TTC549 (cell line): ENCODE measurements around the gene UFD1.

ENCODE experiments used
- FAIRE-seq: peaks from 2 replicates; lab custom pipeline; 2012; peaks lifted over from hg19 to GRCh38; lab: Jason Lieb, UNC

Gene UFD1, protein sequence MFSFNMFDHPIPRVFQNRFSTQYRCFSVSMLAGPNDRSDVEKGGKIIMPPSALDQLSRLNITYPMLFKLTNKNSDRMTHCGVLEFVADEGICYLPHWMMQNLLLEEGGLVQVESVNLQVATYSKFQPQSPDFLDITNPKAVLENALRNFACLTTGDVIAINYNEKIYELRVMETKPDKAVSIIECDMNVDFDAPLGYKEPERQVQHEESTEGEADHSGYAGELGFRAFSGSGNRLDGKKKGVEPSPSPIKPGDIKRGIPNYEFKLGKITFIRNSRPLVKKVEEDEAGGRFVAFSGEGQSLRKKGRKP

DNA sequence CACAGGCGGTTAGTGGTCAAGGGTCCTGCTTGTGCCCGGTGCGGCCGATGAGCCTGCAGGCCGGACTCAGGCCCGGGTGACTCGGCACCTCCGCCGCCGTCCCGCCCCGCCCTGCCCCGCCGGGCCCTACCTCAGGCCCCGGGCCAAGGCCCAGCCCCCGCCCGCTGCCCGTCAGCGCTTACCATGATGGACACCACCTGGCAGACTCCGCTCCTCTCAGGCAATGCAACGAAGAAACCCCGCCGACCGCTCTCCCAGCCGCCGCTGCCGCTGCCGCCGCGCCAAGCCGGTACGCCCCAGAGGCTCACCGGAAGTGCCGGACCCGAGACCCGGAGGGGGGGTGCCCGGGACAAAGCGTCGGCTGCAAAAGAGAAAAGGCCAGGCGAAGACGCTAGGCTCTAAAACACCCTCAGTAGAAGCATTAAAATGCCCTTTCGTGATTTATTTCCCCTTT, at the start of gene UFD1:
UFD1 (minus strand) TSS at position 293 of the 454 bp plus-strand sequence; CDS start at position 185, 108 bp downstream.
- no peak for FAIRE-seq

DNA sequence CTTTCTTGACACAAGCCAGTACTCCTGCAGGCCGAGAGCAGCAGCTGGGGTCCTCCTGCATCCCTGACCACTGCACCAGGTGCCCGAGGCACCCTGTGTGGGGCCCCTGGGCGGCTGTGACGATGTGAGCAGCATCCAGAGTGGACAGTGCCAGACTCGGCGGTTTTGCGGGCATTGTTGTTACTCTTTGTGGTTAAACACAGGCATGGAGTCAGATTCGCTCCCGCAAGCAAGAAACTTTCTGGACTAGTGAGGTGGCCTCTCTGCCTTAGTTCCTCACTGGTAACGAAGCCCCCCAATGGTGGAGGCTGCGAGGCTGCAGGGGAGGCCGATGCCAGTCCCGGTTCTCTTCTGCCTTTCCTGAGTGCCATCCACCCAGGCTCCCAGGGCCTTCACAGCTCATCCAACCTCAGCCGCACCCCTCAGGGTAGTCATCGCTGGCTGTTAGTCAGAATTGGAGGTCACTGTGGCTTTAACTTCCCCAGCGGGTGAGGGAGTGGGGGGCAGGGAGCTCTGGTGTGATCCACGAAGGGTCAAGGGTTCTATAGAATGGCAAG, 48.9 kb upstream of the UFD1 start:
- no peak for FAIRE-seq

DNA sequence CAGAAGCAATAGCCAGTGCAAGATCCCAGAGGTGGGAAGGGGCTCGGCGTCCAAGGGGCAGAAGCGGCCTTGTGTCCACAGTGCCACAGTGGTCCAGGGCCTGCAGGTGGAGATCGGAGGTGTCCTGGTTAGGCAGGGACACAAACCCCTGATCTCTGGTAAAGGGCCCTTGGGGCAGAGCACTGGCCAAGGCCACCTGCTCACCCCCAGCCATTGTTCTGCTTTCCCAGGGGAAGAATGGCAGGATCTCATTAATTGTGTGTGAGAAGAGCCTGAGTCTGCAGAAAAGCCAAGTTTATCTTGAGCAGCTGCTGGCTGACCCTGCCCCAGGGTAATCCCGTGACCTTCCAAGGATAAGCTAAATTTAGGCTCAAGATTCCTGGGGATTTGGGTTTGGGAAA, 48.3 kb upstream of the UFD1 start:
- no peak for FAIRE-seq

DNA sequence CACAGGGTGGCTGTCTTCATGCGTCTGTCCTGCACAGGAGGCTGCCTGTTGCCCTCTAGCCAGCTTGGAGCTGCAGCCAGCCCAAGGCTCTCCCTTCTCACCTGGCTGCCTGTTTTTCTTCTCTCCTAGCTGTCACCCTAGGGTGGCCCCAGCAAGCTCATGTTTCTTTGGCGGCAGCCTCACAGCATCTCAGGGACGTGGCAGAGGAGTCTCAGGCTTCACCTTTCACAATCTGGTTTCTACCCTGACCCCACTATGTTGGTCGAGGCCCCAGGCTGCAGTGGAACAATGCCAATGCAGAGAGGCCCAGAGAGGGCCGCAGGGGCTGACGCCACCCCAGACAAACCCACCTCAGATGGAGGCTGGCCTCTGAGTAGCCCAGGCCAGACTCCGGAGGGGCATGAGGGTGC, 47.7 kb upstream of the UFD1 start:
- no peak for FAIRE-seq

DNA sequence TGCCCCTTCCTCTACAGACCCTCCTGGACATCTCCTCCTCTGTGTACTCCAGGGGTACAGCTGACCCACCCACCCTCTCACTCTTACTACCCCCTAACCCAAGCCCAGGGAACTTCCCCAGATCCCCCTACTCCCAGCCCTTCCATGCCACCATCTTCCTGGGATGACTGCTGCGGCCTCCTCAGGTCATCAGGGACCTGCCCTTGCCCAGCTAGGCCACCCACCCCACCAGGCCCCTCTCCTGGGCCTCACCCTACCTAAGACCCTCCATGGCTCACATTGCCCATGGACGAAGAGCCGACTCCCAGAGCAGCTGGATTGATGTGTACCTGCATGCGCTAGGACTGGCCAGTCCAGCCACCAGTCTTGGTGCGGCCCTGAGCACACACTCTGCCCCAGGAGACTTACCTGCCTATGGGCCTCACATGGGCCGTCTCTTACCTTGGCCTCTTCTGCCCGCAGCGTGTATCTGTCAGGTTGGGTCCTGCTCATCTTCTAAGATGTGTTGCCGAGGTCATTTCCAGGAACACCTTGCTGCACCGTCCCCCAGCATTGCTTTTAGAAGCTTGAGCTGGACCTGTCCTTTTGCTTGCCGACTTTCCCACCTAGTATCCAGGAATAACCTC, 47.2 kb upstream of the UFD1 start:
- FAIRE-seq: no peak

DNA sequence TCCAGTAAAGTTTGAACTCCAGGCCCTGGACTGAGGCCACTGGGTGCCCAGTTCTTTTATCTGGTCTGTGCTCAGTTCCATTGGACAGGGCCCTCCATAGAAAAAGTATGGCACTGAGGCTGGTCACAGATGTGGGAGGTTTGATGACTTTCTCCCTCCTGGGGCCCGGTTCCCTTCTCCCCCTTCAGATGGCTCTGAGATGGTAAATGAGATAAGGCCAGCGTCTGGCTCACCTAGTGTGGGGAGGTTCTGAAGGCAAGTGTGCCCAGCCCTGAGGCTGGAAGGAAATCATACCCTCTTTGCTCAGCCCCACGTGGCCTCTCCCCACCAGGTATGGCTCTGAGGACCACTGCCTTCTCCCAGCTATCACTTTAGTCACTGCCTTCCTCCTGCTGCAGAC, 46.7 kb upstream of the UFD1 start:
- FAIRE-seq: no peak

DNA sequence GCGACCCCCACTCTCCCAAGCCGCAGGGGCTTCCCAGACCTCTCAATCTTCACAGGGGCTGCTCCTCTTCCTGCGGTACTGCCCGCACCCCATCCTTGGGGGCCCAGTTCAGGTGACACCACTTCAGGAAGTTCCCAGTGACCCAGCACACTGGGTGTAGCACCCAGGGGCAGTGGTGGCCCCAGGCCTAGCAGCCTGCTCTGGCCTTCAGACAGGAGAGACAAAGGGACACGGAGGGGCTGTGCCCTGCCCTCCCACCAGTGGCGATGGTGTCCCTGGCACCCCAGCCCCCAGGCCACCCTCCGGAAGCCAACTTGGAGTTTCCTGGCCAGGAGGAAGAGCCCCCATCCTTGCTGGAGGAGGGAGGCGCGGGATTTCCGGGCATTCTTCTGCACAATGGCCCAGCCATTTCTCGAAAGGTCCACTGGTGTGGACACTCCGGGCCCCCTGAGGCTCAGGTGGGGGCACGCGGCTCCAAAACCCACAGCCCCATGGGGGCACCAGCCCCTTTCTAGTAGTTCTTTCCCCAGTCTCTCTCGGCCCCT, 46.2 kb upstream of the UFD1 start:
- no peak for FAIRE-seq

DNA sequence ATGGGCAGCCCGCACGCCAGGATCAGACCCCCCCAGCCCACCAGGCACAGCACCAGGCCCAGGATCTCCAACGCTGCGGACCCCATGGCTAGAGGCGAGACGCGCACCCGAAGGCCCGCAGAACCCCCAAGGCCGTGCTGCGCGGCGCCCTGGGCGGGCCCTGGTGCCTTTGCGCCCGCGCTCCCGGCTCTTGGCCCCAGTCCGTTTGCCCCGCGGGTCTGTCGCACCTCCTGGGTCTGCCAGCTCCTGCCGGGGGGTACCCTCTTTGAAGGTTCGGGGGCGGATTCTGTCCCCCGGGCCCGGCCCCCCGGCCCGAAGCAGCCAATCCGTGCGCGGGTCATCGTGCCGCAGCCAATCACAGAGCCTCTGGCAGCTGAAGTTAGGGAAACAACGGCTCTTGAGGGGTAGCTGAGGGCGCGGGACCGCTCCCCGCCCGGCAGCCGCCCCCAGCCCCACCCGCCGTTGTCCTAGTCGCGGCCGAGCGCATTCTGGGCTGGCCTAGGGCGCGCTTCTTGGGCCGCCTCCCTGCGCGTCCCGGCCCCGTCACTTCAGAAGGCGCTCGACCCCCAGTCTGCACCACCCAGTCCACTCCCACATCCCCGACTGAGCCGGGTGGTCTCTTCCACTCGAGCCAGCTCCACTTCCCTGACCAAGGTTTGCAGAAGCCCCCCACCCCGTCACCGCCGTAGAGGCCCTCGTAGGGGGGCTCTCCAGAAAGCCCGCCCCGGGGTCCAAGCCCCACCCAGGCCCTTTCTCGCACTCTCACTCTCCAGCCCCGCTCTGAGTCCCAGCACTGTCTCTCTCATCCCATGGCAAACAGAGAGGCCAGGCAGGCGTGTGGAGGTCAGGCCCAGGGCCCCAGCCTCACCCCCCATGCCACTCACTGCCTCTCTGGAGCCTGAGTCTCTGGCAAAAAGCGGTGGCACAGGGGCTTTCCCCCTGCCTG, 45.5 kb upstream of the UFD1 start, which contains the start of gene CLDN5:
CLDN5 (minus strand) TSS at position 241 of the 946 bp plus-strand sequence; CDS start at position 86, 155 bp downstream.
- no peak for FAIRE-seq

DNA sequence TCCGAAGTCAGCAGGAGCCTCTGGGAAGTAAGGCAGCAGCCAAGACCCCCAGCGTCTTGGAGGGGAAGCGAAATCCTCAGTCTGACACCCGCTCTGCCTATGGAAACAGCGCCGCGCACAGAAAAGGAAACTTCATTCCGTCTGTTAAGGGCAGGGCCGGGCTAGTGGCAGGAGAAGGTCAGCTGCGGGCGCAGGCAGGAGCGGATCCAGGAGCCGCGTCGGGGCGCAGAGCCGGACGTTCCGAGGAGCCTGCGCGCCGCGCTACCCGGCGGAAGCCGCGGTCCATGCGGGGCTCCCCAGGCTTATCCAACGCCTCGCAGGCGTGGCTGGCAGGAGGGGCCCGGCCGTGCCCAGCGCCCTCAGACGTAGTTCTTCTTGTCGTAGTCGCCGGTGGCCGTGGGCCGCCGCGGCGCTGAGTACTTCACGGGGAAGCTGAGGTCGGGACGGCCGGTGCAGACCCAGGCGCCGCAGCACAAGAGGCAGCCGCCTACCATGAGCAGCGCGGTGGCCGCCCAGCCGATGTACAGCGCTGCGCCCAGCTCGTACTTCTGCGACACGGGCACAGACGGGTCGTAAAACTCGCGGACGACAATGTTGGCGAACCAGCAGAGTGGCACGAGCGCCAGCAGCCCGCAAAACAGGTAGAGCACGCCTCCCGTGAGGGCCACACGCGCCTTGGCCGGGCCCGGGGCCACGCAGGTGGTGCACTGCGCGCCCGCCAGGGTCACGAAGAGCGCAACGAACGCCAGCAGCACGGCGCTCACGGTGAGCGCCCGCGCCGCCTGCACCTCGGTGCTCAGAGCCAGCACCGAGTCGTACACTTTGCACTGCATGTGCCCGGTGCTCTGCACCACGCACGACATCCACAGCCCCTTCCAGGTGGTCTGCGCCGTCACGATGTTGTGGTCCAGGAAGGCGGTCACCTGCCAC, 44.5 kb upstream of the UFD1 start:
- FAIRE-seq: no peak

DNA sequence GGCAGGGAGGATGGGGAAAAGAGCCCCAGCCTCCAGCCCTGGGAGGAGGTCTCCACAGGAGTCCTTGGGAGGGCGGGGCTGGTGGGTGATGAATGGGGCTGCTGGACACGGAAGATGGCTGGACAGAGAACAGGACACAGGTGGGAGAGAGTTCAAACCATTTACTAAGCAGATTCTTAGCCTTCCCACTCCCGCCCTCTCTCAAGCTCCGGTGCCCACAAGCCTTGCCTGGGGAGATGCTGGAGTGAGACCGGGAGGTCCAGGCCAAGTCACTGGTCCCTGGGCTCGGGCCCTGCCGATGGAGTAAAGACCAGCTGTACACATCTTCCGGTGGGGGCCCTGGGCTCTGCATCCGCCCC, 43.9 kb upstream of the UFD1 start:
- no peak for FAIRE-seq

DNA sequence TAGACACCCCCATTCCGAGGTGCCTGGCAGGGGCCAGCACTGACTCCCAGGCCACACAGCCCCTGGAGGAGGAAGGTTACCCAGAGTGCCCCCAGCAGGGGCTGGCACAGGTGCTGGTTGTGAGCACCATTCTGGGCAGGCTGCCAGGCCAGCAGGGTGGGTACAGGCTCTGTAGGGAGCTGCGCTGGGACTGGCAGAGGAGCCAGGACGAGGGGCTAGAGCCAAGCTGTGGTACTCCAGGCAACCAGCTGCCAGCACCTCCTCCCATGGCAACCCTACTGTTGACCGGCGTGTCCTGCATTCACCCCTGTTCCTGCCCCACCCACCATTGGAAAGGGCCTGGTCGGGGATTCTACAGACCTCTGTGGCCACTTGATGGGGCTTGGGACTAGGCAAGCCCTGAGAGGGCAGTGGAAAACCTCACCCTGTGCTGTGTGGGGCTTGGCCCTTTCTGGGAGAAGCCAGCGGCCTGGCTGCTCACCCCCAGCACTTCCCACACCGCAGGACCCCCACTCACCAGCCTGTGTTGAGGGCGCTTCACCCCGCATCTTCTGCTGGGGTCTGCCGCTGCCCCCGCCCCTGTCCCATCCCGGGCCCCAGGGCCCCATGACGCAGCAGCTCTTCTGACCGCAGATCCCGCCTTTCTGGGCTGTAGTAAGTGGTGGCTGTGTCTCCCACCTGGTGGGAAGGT, 43.3 kb upstream of the UFD1 start:
- no peak for FAIRE-seq

DNA sequence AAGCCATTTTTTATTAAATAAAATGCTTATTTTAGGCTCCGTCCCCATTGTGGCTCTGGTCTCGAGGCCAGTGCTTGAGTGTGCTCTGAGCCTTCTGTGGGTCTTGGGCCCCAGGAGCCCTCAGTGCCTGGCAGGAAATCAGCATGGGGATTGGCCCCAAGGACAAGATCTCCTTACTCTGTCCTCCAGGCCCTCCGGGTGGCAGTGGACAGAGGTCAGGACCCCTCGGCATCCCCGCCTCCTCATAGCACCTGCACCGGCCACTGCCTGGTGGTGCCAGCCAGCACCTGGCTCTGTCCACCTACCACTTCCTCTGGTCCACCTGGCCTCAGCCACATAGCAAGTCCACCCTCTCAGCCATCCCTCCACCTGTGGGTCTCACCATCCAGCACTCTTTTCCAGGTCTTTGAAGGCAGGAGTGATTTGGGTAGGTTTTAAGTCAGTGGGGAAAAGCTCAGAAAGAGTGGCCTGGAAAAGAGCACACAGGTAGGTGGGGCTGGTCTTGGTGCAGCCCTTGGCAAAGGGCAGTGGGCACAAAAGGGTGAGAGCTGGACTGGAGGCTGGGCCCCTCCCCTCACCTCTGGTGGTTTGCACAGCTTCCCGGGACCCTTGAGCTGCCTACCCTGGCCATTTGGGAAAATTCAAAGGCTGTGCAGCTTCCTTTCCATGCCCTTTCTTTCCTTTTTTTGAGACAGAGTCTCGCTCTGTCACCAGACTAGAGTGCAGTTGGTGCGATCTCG, 41.7 kb upstream of the UFD1 start:
- FAIRE-seq: no peak

DNA sequence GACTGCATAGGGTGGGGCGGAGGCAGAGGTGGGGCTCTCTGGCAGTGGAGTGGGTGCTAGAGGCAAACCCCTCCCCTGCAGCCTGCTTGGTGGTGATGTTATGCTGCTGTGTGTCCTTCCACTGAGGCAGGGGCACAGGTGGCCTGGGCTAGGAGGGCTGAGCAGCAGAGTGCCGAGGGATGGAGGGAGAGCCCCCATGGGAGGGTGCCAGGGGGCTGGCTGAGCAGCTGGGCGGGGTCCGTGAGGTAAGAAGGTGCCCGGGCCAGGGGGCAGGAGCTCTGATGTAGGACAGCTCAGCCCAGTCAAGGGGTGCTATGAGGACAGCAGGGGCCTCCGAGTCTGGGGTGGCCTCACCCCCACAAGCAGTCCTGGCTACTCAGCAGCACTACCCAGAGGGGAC, 41.0 kb upstream of the UFD1 start:
- FAIRE-seq: no peak

DNA sequence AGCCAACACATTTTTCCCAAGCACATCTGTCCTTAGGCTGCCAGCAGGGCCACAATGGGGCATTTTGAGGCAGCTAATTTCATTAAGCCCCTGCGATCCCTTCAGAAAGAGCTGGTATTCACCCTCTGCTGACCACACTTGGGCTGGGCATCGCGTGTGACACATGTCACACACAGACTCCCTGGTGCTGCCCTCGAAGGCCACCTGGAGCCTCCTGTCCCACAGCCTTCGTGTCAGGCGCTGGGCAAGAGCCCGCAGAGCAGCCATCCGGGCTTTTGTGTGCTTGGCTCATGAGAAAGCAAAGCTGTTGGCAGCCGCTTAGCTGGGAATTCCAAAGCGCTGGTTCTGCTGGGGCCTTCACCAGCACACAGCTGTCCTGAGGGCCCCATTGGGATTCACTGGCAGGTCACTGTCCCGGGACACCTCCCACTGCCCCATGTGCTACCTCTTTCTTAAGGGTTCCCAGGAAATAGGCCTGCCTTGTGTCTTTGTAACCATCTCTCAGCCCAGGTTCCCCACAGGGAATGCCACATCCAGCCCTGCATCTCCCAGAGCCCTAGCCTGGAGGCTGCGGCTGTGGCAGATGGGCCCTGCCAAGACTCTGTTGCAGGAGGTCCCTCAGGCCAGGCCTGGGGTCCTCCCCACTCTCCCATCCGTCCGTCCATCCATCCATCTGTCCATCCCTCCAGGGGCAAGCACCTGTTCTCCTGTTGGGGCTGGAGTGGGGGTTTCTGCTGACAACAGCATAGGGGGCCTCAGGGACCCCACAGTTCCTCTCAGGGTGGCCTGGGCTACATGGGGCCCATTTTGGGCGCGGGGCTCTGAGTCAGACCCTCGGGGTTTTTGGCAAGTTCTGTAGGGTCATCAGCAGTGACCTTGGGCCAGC, 40.3 kb upstream of the UFD1 start:
- FAIRE-seq: no peak

DNA sequence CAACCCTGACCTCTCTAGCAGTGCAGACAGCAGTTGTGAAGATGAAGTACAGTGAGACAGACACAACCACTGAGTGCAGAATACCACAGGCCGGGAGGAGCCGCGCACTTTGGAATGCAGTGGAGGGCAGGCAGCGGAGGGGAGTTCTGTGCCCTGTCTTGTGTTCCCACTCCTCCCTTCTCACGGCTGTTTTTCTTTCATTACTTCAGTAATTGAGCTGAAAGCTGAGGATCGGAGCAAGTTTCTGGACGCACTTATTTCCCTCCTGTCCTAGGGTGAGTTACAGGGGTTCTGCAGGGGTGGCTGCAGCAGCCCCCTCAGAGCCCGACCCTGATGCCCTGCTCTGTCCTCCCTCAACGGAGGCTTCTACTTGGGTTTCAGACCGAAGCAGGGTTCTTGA, 39.6 kb upstream of the UFD1 start:
- no peak for FAIRE-seq

DNA sequence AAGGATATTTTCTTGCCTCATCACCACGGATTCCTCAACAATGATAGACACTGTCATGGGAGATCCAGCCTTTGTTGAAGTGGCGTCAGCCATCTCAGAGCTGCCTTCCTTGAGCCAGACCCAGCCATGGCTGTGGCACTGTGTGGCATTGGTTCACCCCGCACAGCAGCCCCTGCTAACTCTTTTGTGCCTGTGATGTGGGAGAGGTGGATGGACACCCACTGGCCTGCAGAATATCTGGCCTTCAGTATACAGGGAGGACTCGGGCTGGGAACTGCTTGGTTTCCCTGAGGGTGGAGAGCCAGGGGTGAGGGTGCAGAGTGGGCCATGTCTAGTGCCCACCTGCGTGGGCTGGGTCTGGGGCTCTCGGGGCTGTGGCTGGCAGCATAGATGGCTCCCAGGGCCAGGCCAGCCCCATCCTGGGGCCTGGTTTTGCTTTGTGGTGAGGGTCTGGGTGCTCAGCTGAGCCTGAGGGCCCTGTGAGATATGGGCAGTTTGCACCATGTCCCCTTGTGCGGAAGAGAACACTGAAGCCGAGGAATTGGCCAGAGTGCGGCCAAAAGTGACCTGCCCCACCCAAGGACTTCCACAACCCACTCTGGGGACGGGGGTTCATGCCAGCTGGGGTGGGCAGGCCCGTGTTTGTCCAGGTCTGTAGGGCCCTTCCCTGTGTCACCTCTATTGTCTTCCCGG, 39.1 kb upstream of the UFD1 start:
- no peak for FAIRE-seq

DNA sequence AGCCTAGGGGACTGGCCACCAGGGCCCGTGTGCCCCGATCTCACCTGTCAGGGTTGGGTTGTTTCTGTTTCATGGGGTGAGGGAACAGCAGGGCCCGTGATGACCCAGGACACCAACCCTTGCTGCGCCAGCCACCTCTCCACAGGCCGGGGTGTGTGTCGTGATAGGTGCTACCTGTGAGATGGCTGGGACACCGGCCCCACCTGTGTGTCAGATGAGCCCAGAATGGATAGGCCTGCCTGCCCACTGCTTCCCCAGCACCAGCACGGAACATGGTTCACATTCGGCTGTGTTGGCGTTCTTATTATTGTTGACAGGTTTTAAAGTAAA, 38.1 kb upstream of the UFD1 start:
- FAIRE-seq: no peak
